Activated T-helper 1 cell treated with anti-CD3 and anti-CD28 coated beads, Interleukin-2, amount 50 U/mL, for 16 hours (primary cell): Measurements from ENCODE around the gene HIRA.
A peak's percentile ranks its signal among the peaks of the same experiment; 100 is the strongest.
"Not testable (repeated sequence)": the region's sequence is repeated elsewhere in the genome, so short reads cannot be mapped to it uniquely, and the experiment has no call there.

ENCODE experiments used
- DNase-seq, 2 donors: peaks; one replicate each; pipeline ENCODE4 v3.0.0-alpha.2; 2020; ENCODE audit warnings: low read depth in 1 of 2, low spot score in 1 of 2

HIRA gene

GRCh38 chr22:19330865-19331418 is 100.6 kb downstream of the HIRA start:
- no peak for DNase-seq

GRCh38 chr22:19330205-19330604 is 101.3 kb downstream of the HIRA start:
- DNase-seq: not testable (repeated sequence)

GRCh38 chr22:19329454-19329853 is 102.1 kb downstream of the HIRA start:
- DNase-seq: no peak

GRCh38 chr22:19325296-19325948 is 106.1 kb downstream of the HIRA start:
- DNase-seq: no peak

GRCh38 chr22:19323420-19323819 is 108.1 kb downstream of the HIRA start:
- not testable (repeated sequence) for DNase-seq

- DNase-seq: no peak
Observed at GRCh38 chr22:19321757-19322156, 109.8 kb downstream of the HIRA start.

GRCh38 chr22:19320136-19320535 is 111.4 kb downstream of the HIRA start:
- DNase-seq: not testable (repeated sequence)

- DNase-seq: no peak
Observed at GRCh38 chr22:19319281-19319680, 112.3 kb downstream of the HIRA start.

GRCh38 chr22:19317865-19318264 is 113.7 kb downstream of the HIRA start:
- DNase-seq: no peak

GRCh38 chr22:19307872-19308271 is 123.7 kb downstream of the HIRA start:
- no peak for DNase-seq

GRCh38 chr22:19306535-19306934 is 125.0 kb downstream of the HIRA start:
- not testable (repeated sequence) for DNase-seq

GRCh38 chr22:19304547-19304946 is 127.0 kb downstream of the HIRA start:
- no peak for DNase-seq

GRCh38 chr22:19303785-19304184 is 127.7 kb downstream of the HIRA start:
- no peak for DNase-seq

GRCh38 chr22:19295733-19296132 is 135.8 kb downstream of the HIRA start:
- DNase-seq: no peak

- DNase-seq: no peak
Observed at GRCh38 chr22:19292458-19293230, 138.9 kb downstream of the HIRA start.

GRCh38 chr22:19291580-19292457 is 139.7 kb downstream of the HIRA start, which contains the start of gene CLTCL1:
TSS of gene CLTCL1 (minus strand) at chr22:19291719. CDS start at chr22:19291641, 78 bp downstream.
- peak; percentile 34 to 67 for DNase-seq

GRCh38 chr22:19291218-19291579 is 140.3 kb downstream of the HIRA start:
- peak in 1 of 2 donors; percentile 15 for DNase-seq

GRCh38 chr22:19290400-19291217 is 140.9 kb downstream of the HIRA start:
- no peak for DNase-seq

- no peak for DNase-seq
Observed at GRCh38 chr22:19289475-19290161, 141.9 kb downstream of the HIRA start.

- DNase-seq: no peak
Observed at GRCh38 chr22:19287889-19288288, 143.6 kb downstream of the HIRA start.
